ENCODE measurements around the gene GATA3.

DNA sequence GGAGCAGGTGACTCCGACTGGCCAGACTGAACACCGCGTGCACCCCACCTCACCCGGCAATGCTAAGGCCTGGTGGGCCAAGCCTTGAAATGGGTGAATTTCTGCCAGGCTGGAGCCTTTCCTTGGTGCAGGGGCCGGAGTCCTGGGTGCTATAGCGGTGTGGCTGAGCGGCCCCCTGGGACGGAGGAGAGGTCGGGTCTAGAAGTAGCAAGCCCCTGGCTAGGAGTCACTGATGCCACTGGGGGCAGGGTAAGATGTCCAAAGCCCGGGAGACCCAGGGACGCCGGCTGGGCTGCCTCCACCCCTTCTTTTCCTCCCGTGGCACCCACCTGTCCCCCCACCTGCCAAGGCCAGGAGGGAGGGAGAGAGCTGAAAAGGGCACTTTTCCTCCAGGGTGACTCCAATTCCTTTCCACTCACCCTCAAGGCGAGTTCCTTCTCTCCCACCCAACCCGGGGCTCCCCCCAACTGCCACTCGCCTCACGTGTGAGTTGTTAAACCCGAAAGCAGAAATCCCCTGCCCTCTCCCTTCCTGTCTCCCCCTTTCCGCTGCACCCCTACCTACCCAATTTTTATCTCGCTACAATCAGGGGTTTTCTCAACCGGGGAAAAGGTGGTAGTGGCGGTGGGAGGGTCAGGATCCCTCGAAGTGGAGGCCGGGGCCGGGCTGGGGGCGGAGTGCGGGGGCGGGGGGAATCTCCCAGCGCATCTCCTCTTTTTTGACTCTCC lies 6.0 kb upstream of the GATA3 start:
- TF ChIP-seq, protein P1, sequence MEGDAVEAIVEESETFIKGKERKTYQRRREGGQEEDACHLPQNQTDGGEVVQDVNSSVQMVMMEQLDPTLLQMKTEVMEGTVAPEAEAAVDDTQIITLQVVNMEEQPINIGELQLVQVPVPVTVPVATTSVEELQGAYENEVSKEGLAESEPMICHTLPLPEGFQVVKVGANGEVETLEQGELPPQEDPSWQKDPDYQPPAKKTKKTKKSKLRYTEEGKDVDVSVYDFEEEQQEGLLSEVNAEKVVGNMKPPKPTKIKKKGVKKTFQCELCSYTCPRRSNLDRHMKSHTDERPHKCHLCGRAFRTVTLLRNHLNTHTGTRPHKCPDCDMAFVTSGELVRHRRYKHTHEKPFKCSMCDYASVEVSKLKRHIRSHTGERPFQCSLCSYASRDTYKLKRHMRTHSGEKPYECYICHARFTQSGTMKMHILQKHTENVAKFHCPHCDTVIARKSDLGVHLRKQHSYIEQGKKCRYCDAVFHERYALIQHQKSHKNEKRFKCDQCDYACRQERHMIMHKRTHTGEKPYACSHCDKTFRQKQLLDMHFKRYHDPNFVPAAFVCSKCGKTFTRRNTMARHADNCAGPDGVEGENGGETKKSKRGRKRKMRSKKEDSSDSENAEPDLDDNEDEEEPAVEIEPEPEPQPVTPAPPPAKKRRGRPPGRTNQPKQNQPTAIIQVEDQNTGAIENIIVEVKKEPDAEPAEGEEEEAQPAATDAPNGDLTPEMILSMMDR (IDR thresholded peaks at IDR 0.05; ENCODE audit: poor library complexity), result no peak
- no peak for TF ChIP-seq EZH2phosphoT487 (IDR thresholded peaks at IDR 0.05; ENCODE audit: low read depth, severe bottlenecking, unreplicated experiment)

Measured in hepatocyte (in vitro differentiated cells).